Right lobe of liver (tissue), 6 donors: ENCODE measurements around the gene RGPD8. TPM values are rescaled to one million over a fixed set of nuclear protein-coding genes. Genes with fewer than 3 reads are reported as not detected.
"Not testable (repeated sequence)": the region's sequence is repeated elsewhere in the genome, so short reads cannot be mapped to it uniquely, and the experiment has no call there.

ENCODE experiments used
- ATAC-seq, 4 donors: fragments of 200-7000 bp; cut with Tn5 transposase; one replicate each; pipeline ENCODE4 v1.9.1; 2020; ENCODE audit warnings: mild to moderate bottlenecking in 4 of 4, moderate library complexity in 4 of 4
- DNase-seq, 3 donors: peaks; one replicate each; pipeline ENCODE4 v3.0.0-alpha.2; 2020
- H3K27ac ChIP-seq, 3 donors: fragments of 200-600 bp; one replicate each; pipeline ENCODE4 v1.8.0; 2022
- H3K27me3 ChIP-seq, 2 donors: fragments of 200-600 bp; one replicate each; pipeline ENCODE4 v1.8.0; 2022
- H3K36me3 ChIP-seq, 4 donors: fragments of 200-600 bp; sonication (generic) in 1 of 4; one replicate each; pipeline versions ENCODE4 v1.5.1 to v1.8.0; 2017 to 2022; ENCODE audit warnings: control low read depth in 1 of 4
- H3K4me1 ChIP-seq, 4 donors: fragments of 200-600 bp; sonication (generic) in 1 of 4; one replicate each; pipeline versions ENCODE4 v1.5.1 to v1.8.0; 2017 to 2022; ENCODE audit warnings: control low read depth in 1 of 4
- H3K4me3 ChIP-seq, 3 donors: fragments of 200-600 bp; one replicate each; pipeline ENCODE4 v1.8.0; 2022
- H3K9me3 ChIP-seq, 4 donors: fragments of 200-600 bp; sonication (generic) in 1 of 4; one replicate each; pipeline versions ENCODE4 v1.5.1 to v1.8.0; 2017 to 2022; ENCODE audit warnings: control low read depth in 1 of 4
- CTCF ChIP-seq, 4 donors: fragments of 200-600 bp in 3 of 4; fragments of 450-650 bp in 1 of 4; IDR thresholded peaks; one replicate each; pipeline versions ENCODE4 v1.5.1 to v1.8.0; 2016 to 2022; ENCODE audit warnings: antibody characterized with exemption in 4 of 4, mild to moderate bottlenecking in 2 of 4
- POLR2A ChIP-seq: fragments of 450-650 bp; IDR thresholded peaks from one replicate; pipeline ENCODE4 v1.6.1; 2017; ENCODE audit warnings: antibody characterized with exemption, mild to moderate bottlenecking
- WGBS: methylation state at CpG from one replicate; pipeline ENCODE4 v1.1.6; 2018; ENCODE audit warnings: low coverage, low lambda C conversion rate; ENCODE audit not compliant: insufficient coverage; ENCODE audit errors: missing lambda C conversion rate; 5-methylcytosine and 5-hydroxymethylcytosine counted together
- intact Hi-C, 2 donors: fragments of 100-400 bp; cut with DNase I; formaldehyde crosslinking; loops; one replicate each; pipeline versions ENCODE4 v1.11.2 to v1.14.1; 2022
- total RNA-seq, 6 experiments: library from RNA; depleted of rRNA in 2 of 6; stranded (reverse); fragments of >200 nt in 2 of 6; fragmentation: NEBNext Ultra II Directional in 3 of 6; extraction: Animal tissue kit (Norgen Biotek cat#: 25700) in 3 of 6; gene quantifications; one replicate each; pipeline versions ENCODE4 v1.1.0 to v1.2.4, GENCODE V29; 2016 to 2023
- donor health status: DM: no; HTN: yes; CAD: no.
- donor health status: DM: no; HTN: no; CAD: no.
- donor health status: DM: no; HTN: no; CAD: no.
- donor health status: DM: no; HTN: yes; CAD: no.
- donor health status: DM: no; HTN: yes; CAD: no.

Gene RGPD8
- total RNA-seq, 6 experiments from 2014 or later: 5.1 to 9.3 (median 7.0) TPM

GRCh38 chr2:112432735-112433479 is 538 bp downstream of the RGPD8 start:
- ATAC-seq: peak; percentile 64 to 76 (median 71)
- H3K4me3 ChIP-seq: peak overlapping the region; percentile 53 to 62 (median 60)
- H3K36me3 ChIP-seq, H3K4me1 ChIP-seq, H3K9me3 ChIP-seq, H3K27me3 ChIP-seq: not testable (repeated sequence)
- intact Hi-C loops: loop anchor here in 1 of 2 donors (10.0 kb wide), 1 partner anchor 168 kb away; no protein-coding TSS in a partner anchor
- peak; percentile 55 to 72 (median 70) for DNase-seq
- peak overlapping the region; percentile 52 to 65 (median 57) for H3K27ac ChIP-seq
- 20% methylated on average over 5 of the region's 98 CpGs for WGBS
- TF ChIP-seq POLR2A: peak; percentile 33

DNA sequence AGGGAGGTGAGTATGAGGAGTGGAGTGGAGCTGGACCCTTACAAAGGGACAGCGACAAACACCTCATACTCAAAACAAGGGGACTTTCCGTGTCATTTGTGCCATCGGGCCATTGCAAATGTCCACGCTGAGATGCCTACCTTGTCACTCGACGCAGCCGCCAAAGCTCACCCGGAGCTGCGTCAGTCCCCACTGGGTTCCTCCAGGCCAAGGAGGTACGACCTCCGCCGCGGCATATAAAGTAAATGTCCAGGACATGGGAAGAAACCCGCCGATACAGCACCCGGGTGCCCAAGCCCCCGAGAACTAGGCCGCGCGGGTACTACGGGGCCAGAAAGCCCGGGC is 1.1 kb downstream of the RGPD8 start:
- Histone ChIP-seq H3K27ac (peak overlapping the region; percentile 51 to 57 (median 52)), H3K4me3 (peak overlapping the region; percentile 53 to 62 (median 60))
- H3K4me1 ChIP-seq, H3K9me3 ChIP-seq, ATAC-seq, H3K36me3 ChIP-seq, H3K27me3 ChIP-seq, DNase-seq: not testable (repeated sequence)
- 25% methylated on average over 7 of the region's 22 CpGs for WGBS
- intact Hi-C loops: loop anchor here in 1 of 2 donors (10.0 kb wide), 1 partner anchor 168 kb away; no protein-coding TSS in a partner anchor

DNA sequence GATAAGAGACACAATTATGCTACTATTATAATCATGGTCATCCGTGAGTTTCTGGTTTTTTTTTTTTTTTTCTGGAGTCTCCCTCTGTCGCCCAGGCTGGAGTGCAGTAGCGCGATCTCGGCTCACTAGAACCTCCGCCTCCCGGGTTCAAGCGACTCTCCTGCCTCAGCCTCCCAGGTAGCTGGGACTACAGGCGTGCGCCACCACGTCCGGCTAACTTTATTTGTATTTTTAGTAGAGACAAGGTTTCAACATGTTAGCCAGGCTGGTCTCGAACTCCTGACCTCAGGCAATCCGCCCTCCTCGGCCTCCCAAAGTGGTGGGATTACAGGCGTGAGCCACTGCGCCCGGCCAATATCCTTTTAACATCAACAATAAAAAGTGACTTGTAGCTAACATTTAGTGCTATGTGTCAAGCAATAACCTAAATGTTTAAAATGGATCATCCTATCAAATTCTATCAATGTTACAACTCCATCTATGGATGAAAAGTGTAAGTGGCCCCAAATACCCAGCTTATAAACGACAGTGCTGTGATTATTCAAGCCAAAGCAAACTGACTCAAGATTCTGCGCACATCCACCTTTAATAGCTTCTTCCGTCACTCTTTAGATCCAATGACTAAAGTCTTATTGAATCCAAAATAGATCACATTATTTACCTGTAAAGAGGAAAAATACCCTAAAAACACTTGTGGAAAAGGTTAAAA is 1.7 kb downstream of the RGPD8 start:
- intact Hi-C loops: loop anchor here in 1 of 2 donors (10.0 kb wide), 1 partner anchor 167 kb away; no protein-coding TSS in a partner anchor
- H3K4me3 ChIP-seq: peak overlapping the region; percentile 53 to 62 (median 60)

GRCh38 chr2:112424553-112424952 is 8.9 kb downstream of the RGPD8 start:
- ATAC-seq, DNase-seq, H3K27me3 ChIP-seq, H3K27ac ChIP-seq, H3K36me3 ChIP-seq, H3K9me3 ChIP-seq, intact Hi-C loops, H3K4me3 ChIP-seq, H3K4me1 ChIP-seq: not testable (repeated sequence)
- WGBS: no CpG with 5 or more reads among the region's 3 CpGs

More for the DNA sequence above, 1.7 kb downstream of the RGPD8 start:
- WGBS: 50% methylated on average over 21 of the region's 21 CpGs
- DNase-seq, H3K27me3 ChIP-seq, H3K36me3 ChIP-seq, H3K9me3 ChIP-seq, H3K4me1 ChIP-seq: not testable (repeated sequence)
- ATAC-seq: peak in 2 of 4 donors; percentile 8 to 52
- H3K27ac ChIP-seq: peak overlapping the region in 1 of 3 donors; percentile 57

- H3K4me3 ChIP-seq, H3K36me3 ChIP-seq, H3K4me1 ChIP-seq, H3K27me3 ChIP-seq, H3K27ac ChIP-seq, ATAC-seq, H3K9me3 ChIP-seq, intact Hi-C loops, DNase-seq: not testable (repeated sequence)
- 59% methylated on average over 3 of the region's 3 CpGs for WGBS
- TF ChIP-seq CTCF (IDR thresholded peaks at IDR 0.05): peak in 2 of 4 donors; percentile 15 to 21
Measured at GRCh38 chr2:112416860-112417259, 16.6 kb downstream of the RGPD8 start.

DNA sequence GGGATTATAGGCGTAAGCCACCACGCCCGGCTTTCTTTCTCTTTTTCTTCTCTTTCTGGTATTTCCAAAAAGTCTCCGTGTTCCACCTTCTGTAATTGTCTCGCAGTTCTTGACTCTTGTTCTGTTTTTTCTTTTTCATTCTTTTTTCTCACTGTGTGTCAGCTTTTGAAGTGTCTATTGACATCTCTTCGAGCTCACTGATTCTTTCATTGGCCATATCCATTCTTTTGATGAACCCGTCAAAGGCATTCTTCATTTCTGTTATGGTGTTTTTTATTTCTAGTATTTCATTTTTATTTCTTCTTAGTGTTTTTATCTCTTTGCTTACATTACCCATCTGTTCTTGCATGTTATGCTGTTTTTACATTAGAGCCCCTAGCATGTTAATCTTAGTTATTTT is 73.4 kb downstream of the RGPD8 start:
- H3K4me3 ChIP-seq, DNase-seq, H3K9me3 ChIP-seq, intact Hi-C loops, ATAC-seq, H3K4me1 ChIP-seq, H3K36me3 ChIP-seq, H3K27me3 ChIP-seq, H3K27ac ChIP-seq: not testable (repeated sequence)
- 89% methylated on average over 6 of the region's 7 CpGs for WGBS

DNA sequence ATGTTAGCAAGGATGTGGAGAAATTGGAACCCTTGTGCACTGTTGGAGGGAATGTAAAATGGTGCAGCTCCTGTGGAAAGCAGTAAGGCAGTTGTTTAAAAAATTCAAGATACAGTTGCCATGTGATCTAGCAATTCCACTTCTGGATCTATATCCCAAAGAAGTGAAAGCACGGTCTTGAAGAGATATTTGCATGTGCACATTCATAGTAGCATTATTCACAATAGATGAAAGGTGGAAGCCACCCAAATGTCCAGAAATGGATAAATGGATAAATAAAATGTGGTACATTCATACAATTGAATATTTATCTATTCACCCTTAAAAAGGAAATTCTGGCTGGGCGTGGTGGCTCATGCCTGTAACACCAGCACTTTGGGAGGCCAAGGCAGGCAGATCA is 79.1 kb downstream of the RGPD8 start:
- H3K4me1 ChIP-seq, H3K27me3 ChIP-seq, H3K36me3 ChIP-seq, H3K9me3 ChIP-seq, intact Hi-C loops, H3K27ac ChIP-seq, H3K4me3 ChIP-seq, ATAC-seq, DNase-seq: not testable (repeated sequence)
- WGBS: 100% methylated on average over 2 of the region's 2 CpGs

DNA sequence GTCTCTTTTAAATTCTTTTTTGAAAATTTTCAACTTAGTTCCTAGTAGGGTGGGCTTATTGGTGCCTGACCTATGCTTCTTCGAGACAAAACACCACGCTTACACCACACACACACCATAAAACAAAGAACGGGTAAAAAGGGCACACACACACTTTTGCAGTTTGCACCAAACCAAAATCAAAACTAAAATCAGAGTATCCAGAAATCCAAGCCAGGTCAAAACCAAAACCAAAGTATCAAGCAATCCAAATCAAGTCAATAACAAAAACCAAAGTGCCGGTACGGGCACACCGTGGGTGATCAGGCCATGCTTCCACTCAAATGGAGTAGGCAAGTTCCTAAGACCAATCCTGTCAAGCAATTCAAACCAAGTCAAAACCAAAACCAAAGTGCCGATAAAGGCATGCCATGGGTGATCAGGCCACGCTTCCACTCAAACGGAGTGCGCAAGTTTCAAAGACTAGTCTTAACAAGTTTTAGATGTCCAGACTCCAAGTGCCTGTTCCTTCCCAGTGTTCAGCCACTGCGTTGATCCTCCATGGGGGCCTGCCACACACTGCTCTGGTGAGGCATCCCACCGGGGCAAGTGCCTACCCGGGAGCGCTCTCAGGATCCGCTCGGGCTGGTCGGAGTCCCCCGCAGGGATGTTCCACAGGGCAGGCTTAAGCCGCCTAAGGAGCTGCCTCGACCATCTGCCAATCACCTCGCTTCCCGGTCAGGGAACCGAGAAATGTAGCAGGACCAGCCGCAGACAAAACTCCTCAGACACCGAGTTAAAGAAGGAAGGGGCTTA is 80.4 kb downstream of the RGPD8 start:
- WGBS: 83% methylated on average over 6 of the region's 25 CpGs
- H3K27ac ChIP-seq, intact Hi-C loops, H3K36me3 ChIP-seq, H3K27me3 ChIP-seq, ATAC-seq, DNase-seq, H3K4me1 ChIP-seq, H3K4me3 ChIP-seq, H3K9me3 ChIP-seq: not testable (repeated sequence)

DNA sequence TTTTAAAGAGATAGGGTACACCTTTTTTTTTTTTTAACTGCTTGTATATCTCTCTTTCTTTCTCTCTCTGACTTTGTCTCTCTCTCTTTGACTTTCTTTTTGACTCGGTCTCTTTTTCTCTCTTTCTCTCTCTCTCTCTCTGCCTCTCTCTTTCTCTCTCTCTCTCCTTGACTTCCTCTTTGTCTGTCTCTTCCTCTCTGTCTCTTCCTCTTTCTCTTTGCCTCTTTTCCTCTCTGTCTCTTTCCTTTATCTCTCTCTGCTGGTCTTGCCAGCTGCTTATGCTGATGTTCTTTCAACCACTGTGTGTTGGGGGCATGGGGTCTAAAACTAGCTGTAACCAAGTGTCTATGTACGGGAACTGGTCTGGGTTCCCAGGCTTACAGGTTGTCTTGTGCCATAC is 81.2 kb downstream of the RGPD8 start:
- WGBS: 67% methylated on average over 1 of the region's 2 CpGs
- H3K9me3 ChIP-seq, H3K27ac ChIP-seq, H3K36me3 ChIP-seq, H3K27me3 ChIP-seq, intact Hi-C loops, H3K4me3 ChIP-seq, H3K4me1 ChIP-seq, DNase-seq, ATAC-seq: not testable (repeated sequence)
